NCI-H1092 treated with DMSO at 0.1 percent for 48 hours (cell line): ENCODE results near the gene PRKCH.
A peak's percentile ranks its signal among the peaks of the same experiment; 100 is the strongest.

Experiments
- DNase-seq: peaks from one replicate; lab custom pipeline; 2025; lab: John Stamatoyannopoulos, UW

The PRKCH gene

GRCh38 chr14:61430066-61430757 lies 108.8 kb downstream of the PRKCH start:
- DNase-seq, result peak; percentile 33

GRCh38 chr14:61433169-61433568 lies 111.8 kb downstream of the PRKCH start:
- DNase-seq, result no peak

GRCh38 chr14:61433828-61434227 lies 112.4 kb downstream of the PRKCH start:
- no peak for DNase-seq

GRCh38 chr14:61434311-61434710 lies 112.9 kb downstream of the PRKCH start:
- no peak for DNase-seq

- no peak for DNase-seq
Measured at GRCh38 chr14:61435563-61436337, 114.4 kb downstream of the PRKCH start.

- DNase-seq, result no peak
Measured at GRCh38 chr14:61437381-61437780, 116.0 kb downstream of the PRKCH start.

- DNase-seq, result no peak
Measured at GRCh38 chr14:61438036-61438435, 116.7 kb downstream of the PRKCH start.

- DNase-seq, result no peak
Measured at GRCh38 chr14:61438497-61438859, 117.1 kb downstream of the PRKCH start.

- no peak for DNase-seq
Measured at GRCh38 chr14:61438860-61439765, 117.7 kb downstream of the PRKCH start.

- DNase-seq, result no peak
Measured at GRCh38 chr14:61439779-61440418, 118.5 kb downstream of the PRKCH start.

- DNase-seq, result no peak
Measured at GRCh38 chr14:61443481-61443880, 122.1 kb downstream of the PRKCH start.

GRCh38 chr14:61444215-61444768 lies 122.9 kb downstream of the PRKCH start:
- no peak for DNase-seq

GRCh38 chr14:61451491-61451890 lies 130.1 kb downstream of the PRKCH start:
- DNase-seq, result no peak

- DNase-seq, result no peak
Measured at GRCh38 chr14:61451891-61452400, 130.6 kb downstream of the PRKCH start.

GRCh38 chr14:61452452-61452851 lies 131.1 kb downstream of the PRKCH start:
- DNase-seq, result no peak

GRCh38 chr14:61453103-61453767 lies 131.9 kb downstream of the PRKCH start:
- no peak for DNase-seq

- DNase-seq, result peak; percentile 38
Measured at GRCh38 chr14:61454545-61454944, 133.2 kb downstream of the PRKCH start.

GRCh38 chr14:61455351-61455750 lies 134.0 kb downstream of the PRKCH start:
- no peak for DNase-seq

GRCh38 chr14:61456720-61457119 lies 135.3 kb downstream of the PRKCH start:
- DNase-seq, result peak; percentile 83

GRCh38 chr14:61458766-61459165 lies 137.4 kb downstream of the PRKCH start:
- no peak for DNase-seq

- DNase-seq, result no peak
Measured at GRCh38 chr14:61459229-61459628, 137.8 kb downstream of the PRKCH start.
